Measurements from ENCODE around the gene KRT26. TPM values are rescaled to one million over a fixed set of nuclear protein-coding genes. Genes with fewer than 3 reads are reported as not detected.

The KRT26 gene
- total and polyA plus RNA-seq, 2 of the 4 experiments (the other 2 are of a cell fraction), result not detected

GRCh38 chr17:40809721-40810421, 37.9 kb upstream of the KRT26 start (continued):
- no peak for TF ChIP-seq ELK1 (IDR thresholded peaks at IDR 0.05; ENCODE audit: borderline replicate concordance, low read depth, low read length)

GRCh38 chr17:40806131-40806530, 34.1 kb upstream of the KRT26 start:
- CTCF ChIA-PET, result interaction anchor here (0.6 to 1.2 kb wide), 4 partner anchors 8 to 859 kb away, joined by 3 to 4 read pairs (median 4); no protein-coding TSS in a partner anchor

More at GRCh38 chr17:40806131-40806530, 34.1 kb upstream of the KRT26 start:
- Histone ChIP-seq H3K79me1 (ENCODE audit: low read depth in 1 of 2, low read length in 2 of 2) (no peaks in the 10 kb centered on the region), H3K9me3 (ENCODE audit: control insufficient read depth, insufficient read depth, low read length) (no peaks in the 10 kb centered on the region), H3K4me2 (ENCODE audit: low read depth, low read length) (no peak overlapping the region), H2BK20ac (ENCODE audit: low read depth, low read length) (no peak overlapping the region), H3K56ac (ENCODE audit: extremely low read depth, insufficient read depth, low read length) (no peak overlapping the region), H4K20me1 (ENCODE audit: insufficient read depth, low read length) (no peaks in the 10 kb centered on the region), H2AFZ (replicated peaks; ENCODE audit: low read length, poor library complexity) (no peak overlapping the region), H4K91ac (ENCODE audit: insufficient read depth, low read depth, low read length) (no peak overlapping the region), H3K23ac (ENCODE audit: low read depth, low read length) (no peak overlapping the region), H3K9ac (ENCODE audit: low read depth, low read length) (no peak overlapping the region), H3K18ac (ENCODE audit: low read depth, low read length) (no peak overlapping the region), H4K5ac (ENCODE audit: low read depth, low read length) (no peak overlapping the region), H3K27me3 (ENCODE audit: control insufficient read depth, insufficient read depth, low read length) (peaks cover 11% of the 10 kb centered on the region), H2BK5ac (ENCODE audit: low read depth, low read length, poor library complexity, severe bottlenecking) (no peak overlapping the region), H2AK9ac (replicated peaks; ENCODE audit: low read depth, low read length, poor library complexity) (no peak overlapping the region), H3K4me1 (ENCODE audit: control insufficient read depth, insufficient read depth, low read length) (peaks cover 2% of the 10 kb centered on the region; the same call in 1 of the 2 replicates), H3K27ac (ENCODE audit: insufficient read depth, low read length) (no peak overlapping the region), H3K4me3 (ENCODE audit: insufficient read depth, low read depth, low read length) (no peak overlapping the region), H2BK15ac (ENCODE audit: low read depth, low read length) (no peak overlapping the region), H2BK120ac (ENCODE audit: low read depth, low read length) (no peak overlapping the region), H3K14ac (replicated peaks; ENCODE audit: low read depth, low read length) (no peak overlapping the region), H4K8ac (ENCODE audit: low read depth in 2 of 2, low read length in 2 of 2) (no peak overlapping the region), H3K36me3 (ENCODE audit: control insufficient read depth, insufficient read depth, low read length) (no peaks in the 10 kb centered on the region), H2AK5ac (ENCODE audit: low read depth, low read length) (no peak overlapping the region), H3K9me1 (ENCODE audit: insufficient read depth, low read length) (no peaks in the 10 kb centered on the region), H3K4ac (ENCODE audit: low read depth, low read length) (no peak overlapping the region)
- no CpG with 5 or more reads among the region's 3 CpGs for WGBS, 2 experiments (ENCODE audit: extremely low coverage in 2 of 2, insufficient read length in 1 of 2)
- POLR2A ChIA-PET (ENCODE audit: unreplicated experiment), result no interaction called here
- TF ChIP-seq ELK1 (IDR thresholded peaks at IDR 0.05; ENCODE audit: borderline replicate concordance, low read depth, low read length) (no peak), CTCF (conservative IDR thresholded peaks at IDR 0.05; ENCODE audit: low read depth, low read length) (no peak), MXI1 (IDR thresholded peaks at IDR 0.05; ENCODE audit: borderline replicate concordance, low read depth, low read length) (no peak), NFE2L2 (IDR thresholded peaks at IDR 0.05; ENCODE audit: low read depth, low read length) (no peak), POLR2A (IDR thresholded peaks at IDR 0.05; ENCODE audit: low read depth, low read length) (no peak), RFX5 (IDR thresholded peaks at IDR 0.05; ENCODE audit: low read depth, low read length) (no peak), FOS (IDR thresholded peaks at IDR 0.05; ENCODE audit: low read depth, low read length) (no peak), RAD21 (IDR thresholded peaks at IDR 0.05; ENCODE audit: low read length) (no peak), RCOR1 (IDR thresholded peaks at IDR 0.05; ENCODE audit: insufficient replicate concordance, low read length) (no peak), USF2 (IDR thresholded peaks at IDR 0.05; ENCODE audit: low read depth, low read length) (no peak), CHD1 (IDR thresholded peaks at IDR 0.05; ENCODE audit: low read depth, low read length) (no peak)
- no TSS peak for BruUV-seq (replicated peaks)
- ATAC-seq (ENCODE audit: low read depth), result no peak
- in situ Hi-C loops (cut with MboI; ENCODE audit: low sequenced_read_pairs), result loop anchor here (10.0 kb wide), 2 partner anchors 99 to 749 kb away; no protein-coding TSS in a partner anchor
- DNase-seq, result no peak
- intact Hi-C loops (cut with micrococcal nuclease), result no loop called here
- dilution Hi-C loops (cut with HindIII; ENCODE audit: low sequenced_read_pairs, unreplicated experiment), result no loop called here
